Measurements from ENCODE around the gene TTLL11.

DNA sequence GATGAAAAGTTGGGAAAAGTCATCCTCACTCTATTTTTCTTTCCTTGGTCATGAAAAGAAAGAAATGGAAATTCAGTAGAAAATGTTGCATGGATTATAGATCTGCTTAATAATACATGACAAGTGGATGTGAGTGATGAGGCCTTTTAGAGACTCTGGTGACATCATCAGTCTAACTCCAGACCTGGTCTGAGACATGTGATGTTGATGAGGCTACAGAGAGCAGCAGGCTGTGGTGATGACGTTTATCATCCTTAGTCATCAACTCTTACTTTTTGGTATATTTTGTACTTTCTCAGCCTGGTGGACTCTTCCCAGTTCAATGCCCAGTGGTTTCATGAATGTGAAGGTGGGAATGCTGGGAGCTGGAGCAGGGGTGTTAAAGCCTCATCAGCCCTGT, 116.4 kb downstream of the TTLL11 start:
- TF ChIP-seq CTCF (IDR thresholded peaks at IDR 0.05), result no peak
- TF ChIP-seq POLR2A (IDR thresholded peaks at IDR 0.05), result no peak
